GM18511 (cell line): ENCODE measurements around the gene DDX60.
"Not testable (repeated sequence)": the region's sequence is repeated elsewhere in the genome, so short reads cannot be mapped to it uniquely, and the experiment has no call there.

Source experiments
- ATAC-seq: cut with Tn5 transposase; IDR thresholded peaks from one replicate; pipeline ENCODE4 v1.9.1; 2021; ENCODE audit warnings: mild to moderate bottlenecking, moderate library complexity; ENCODE audit not compliant: unreplicated experiment

The DDX60 gene

DNA sequence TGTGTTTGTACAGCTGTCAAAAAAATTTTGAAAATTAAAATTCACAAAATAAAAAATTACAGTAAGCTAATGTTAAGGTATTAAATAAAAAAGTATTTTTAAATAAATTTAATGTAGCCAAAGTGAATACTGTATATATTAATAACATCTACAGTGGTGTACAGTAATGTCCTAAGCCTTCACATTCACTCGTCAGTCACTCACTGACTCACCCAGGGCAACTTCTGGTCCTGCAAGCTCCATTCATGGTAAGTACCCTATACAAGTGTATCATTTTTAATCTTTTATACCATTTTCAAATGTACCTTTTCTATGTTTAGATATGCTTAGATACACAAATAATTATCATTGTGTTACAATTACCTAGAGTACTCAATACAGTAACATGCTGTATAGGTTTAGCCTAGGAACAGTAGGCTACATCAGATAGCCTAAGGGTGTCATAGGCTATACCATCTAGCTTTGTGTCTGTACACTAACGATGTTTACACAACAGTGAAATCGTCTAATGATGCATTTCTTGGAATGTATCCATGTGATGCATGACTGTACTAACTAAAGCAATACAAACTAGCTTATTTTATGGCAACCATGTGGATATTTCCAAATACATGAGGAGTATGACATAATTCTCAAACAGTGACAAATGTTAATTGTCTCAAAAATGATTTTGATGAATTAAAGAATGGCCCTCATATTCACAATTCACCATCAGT is 13.7 kb downstream of the DDX60 start:
- ATAC-seq: no peak

DNA sequence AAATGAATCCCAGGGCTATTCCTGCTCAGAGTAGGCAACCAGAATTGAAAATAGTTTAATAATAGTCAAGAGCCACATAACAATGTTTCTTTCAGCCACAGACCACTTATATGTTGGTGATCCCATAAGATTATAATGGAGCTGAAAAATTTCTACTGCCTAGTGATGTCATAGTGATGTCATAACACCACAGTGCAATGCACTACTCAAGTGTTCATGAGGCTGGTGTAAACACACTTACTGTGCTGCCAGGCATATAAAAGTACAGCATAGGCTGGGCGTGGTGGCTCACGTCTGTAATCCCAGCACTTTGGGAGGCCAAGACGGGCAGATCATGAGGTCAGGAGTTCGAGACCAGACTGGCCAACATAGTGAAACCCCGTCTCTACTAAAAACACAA is 15.1 kb downstream of the DDX60 start:
- not testable (repeated sequence) for ATAC-seq

- ATAC-seq: peak; percentile 79
Observed at GRCh38 chr4:168293386-168293975, 25.1 kb downstream of the DDX60 start.

DNA sequence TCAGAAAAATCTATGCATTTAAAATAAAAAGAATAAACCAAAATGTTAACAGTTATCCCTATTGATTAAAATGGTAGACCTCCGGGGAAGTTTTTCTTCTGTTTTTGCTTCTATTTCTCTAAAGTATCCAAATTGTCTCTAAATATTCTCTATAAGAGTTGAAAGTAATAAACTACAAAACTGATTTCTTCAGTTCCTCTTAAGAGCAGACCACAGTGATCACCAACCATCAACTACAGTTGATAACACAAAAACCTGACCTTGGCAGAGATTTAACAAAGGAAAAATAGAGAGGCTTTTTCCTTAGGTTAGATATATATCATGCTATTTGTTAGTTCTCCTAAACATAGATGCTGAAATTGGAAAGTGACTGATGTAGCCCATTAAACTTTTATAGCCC is 27.3 kb downstream of the DDX60 start:
- ATAC-seq: peak; percentile 39

DNA sequence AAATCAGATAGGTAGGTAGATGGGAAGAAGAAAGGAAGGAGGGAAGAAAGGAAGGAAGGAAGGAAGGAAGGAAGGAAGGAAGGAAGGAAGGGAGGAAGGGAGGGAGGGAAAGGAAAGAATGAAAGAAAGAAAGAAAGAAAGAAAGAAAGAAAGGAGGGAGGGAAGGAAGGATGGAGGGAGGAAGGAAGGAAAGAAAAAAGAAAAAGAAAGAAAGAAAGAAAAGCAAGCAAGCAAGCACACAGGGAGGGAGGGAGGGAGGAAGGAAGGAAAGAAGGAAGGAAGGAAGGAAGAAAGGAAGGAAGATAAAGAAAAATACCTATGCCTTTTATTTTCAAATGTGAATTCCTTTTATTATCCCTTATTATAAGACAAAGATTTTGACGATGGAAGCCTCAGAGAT is 32.7 kb downstream of the DDX60 start:
- not testable (repeated sequence) for ATAC-seq

- ATAC-seq: no peak
Observed at GRCh38 chr4:168279556-168279955, 39.0 kb downstream of the DDX60 start.

GRCh38 chr4:168275836-168276235 is 42.7 kb downstream of the DDX60 start:
- ATAC-seq: no peak

- no peak for ATAC-seq
Observed at GRCh38 chr4:168274871-168275270, 43.7 kb downstream of the DDX60 start.

DNA sequence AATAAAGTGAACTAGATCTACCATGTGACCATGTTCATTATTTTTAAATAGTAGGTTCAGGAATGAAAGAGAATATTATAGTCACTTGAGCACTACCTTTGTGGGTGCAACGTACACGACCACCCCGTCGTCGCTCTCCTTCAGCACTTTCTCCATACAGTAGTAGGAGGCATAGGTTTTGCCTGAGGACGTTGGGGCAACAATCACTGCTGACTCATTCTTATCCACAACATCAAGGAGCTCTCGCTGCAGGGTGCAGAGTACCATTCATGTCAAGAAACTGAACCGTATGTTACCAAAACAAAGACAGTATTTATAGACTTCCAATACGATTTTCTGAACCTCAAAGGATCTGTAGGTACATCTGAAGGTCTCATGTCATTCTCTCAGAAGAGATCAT is 44.7 kb downstream of the DDX60 start:
- no peak for ATAC-seq

DNA sequence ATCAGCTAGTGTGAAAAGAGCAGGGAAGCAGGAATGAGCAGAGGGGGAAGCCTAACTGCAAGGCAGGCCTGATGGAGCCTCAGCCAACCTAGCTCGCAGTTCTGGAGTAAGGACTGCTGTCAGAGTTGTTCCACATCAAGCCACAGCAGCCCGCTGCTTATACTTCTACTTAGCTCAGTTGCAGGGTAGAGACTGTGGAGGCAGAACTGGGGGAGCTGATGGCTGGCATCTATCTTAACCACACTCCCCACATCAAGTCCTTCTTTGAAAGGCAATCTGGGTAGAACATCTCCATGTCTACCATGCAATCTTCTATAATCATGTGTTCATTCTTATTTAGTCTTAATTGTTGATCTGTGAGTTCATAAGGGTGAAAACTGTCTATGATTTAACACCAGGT is 46.1 kb downstream of the DDX60 start:
- no peak for ATAC-seq

- ATAC-seq: no peak
Observed at GRCh38 chr4:168269896-168270295, 48.7 kb downstream of the DDX60 start.

DNA sequence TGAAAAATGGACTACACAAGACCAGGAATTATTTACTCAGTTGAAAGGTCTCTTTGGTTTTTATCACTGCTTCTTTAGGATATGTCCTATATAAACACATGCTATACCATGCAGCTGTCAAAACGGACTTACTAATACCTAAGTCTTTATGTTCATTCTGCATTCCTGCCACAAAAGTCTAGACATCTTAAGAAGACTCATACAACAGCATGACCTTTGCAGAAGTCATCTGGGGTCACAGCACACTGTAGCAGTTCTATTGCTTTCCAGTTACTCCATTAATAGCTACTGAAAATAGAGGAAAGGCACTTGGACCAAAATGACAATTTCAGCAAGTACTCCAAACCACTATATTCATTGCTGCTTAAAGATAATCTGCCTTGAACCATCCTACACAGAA is 53.2 kb downstream of the DDX60 start:
- no peak for ATAC-seq

DNA sequence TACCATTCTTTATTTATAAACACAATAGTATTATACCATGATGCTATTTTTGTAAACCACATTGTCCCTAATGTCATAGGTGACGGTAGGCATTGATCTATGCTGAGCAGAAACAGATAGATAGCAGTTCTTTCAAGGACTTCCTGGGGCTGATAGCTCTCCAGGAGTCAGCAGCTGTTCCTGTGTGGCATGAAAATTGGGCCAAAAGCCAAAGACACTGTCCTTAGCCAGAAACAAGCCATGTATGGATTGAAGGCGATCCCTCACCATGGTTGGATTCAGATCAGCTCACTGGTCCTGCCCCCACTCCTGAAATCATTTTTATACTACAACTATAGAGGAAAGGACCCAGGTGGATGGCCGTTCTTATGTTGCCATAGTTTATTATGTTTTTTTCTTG is 53.6 kb downstream of the DDX60 start:
- ATAC-seq: no peak

DNA sequence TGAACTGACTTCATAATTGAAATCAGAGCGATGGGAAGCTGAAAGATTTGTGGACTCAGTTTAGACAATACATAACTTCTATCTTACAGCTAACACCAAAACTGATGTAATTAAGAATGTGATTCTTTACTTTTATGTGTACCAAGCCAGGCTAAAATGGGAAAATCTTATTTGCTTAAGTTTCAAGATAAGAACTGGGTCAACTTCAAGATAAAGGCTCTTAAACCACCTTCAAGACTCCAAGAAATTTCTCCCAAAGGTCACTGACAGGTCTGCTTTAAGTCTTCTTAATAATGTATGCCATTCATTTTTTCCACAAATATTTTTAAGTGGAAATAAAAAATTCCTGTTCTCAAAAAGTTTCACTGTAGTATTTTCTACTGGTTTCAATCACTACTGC is 55.5 kb downstream of the DDX60 start:
- ATAC-seq: no peak

- ATAC-seq: no peak
Observed at GRCh38 chr4:168259096-168259495, 59.5 kb downstream of the DDX60 start.

DNA sequence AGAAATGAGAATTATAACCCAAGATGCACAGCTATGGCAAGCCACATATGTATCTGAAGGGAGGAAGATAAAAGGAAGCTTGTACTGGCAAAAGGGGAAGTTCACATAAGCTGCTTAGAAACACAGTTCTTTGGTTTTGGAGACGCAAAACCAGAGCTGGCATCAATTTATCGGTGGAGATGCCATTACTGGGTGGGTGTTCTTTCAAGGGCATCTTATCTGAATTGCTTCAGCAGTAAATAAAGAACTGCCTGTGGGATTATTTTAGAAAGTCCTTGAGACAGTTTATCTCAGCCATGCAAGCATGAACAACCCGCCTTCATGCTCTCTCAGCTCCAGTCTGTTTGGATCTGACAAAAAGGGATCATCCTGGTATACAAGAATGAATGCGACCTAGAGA is 60.8 kb downstream of the DDX60 start:
- no peak for ATAC-seq

GRCh38 chr4:168248176-168248710 is 70.3 kb downstream of the DDX60 start:
- no peak for ATAC-seq

DNA sequence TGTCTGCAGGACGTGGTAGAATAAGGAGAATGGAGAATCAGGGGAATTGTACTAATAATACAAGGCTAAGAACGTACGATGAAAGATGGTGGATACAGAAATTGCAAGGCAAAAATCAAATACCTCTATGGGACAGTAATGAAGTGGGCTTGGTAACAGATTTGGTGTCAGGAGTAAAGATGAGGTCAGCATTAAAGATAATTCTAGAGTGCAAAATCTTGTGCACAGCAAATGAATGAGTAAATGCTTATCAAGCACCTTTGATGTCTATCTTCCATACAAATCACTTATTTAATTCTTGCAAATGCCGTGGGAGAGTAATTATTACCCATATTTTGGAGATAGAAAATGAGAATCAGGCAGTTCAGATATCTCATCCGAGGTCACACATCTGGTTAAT is 70.9 kb downstream of the DDX60 start:
- ATAC-seq: no peak

- no peak for ATAC-seq
Observed at GRCh38 chr4:168241953-168242352, 76.6 kb downstream of the DDX60 start.

DNA sequence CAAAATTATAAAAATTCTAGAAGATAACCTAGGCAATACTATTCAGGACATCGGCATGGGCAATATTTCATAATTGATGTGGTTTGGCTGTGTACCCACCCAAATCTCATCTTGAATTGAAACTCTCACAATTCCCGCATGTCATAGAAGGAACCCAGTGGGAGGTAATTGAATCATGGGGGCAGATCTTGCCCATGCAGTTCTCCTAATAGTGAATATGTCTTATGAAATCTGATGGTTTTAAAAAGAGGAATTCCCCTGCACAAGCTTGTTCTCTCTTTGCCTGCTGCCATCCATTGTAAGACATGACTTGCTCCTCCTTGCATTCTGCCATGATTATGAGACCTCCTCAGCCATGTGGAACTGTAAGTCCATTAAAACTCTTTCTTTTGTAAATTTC is 77.7 kb downstream of the DDX60 start:
- no peak for ATAC-seq

DNA sequence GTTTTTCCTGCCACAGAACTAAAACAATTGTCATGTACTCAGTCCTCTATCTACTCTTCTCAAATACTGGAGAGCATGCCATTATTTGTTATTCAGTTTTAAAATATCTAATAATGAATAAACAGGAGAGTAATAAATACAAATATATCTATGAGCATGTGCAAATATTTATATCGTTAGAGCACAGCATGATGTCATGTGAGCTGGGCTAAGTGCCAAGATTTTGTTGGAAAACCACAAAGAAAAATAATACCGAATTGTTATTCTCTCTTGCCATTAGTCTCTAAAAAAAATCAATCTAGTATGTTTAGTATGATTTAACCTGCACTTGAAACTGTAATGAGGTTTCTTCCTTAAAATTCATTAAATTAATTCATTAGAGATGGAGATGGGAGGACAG is 97.3 kb downstream of the DDX60 start:
- no peak for ATAC-seq

DNA sequence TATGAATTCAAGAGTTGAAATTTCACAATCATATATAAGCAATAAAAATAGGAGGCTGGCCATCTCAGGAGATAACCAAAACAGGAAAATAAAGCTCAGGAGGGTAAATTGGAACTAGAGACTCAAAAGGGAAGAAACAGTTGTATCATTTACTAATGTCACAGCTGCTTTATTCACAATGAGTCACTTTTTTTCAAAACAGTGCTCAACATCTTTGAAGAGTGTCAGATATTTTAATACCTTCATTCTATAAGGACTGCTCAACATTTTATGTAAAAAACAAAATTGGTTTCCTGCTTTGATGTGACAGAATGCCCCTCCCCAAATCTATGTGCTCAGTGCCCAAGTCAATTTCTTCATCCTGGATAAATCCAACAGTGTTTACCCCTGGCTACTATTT is 97.7 kb downstream of the DDX60 start:
- ATAC-seq: no peak

DNA sequence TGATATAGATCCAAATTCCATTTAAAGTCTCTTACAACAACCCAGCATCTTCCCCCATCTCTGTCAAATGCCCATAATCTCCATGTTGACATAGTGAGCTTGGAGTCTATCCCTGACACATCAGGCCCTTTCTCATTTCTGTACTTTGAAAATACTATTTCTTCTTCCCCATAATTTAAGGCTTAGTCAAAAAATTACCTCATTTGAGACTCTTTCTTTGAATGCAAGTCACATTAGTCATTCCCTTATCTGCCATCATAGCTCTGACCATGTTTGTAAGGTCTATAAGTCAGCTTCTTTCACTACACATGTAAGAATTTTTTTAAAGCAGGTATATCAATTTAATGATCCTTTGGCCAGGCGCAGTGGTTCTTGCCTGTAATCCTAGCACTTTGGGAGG is 99.9 kb downstream of the DDX60 start:
- ATAC-seq: no peak
